ENCODE measurements around the gene ALDH3A1. TPM values are rescaled to one million over a fixed set of nuclear protein-coding genes. Genes with fewer than 3 reads are reported as not detected.

ALDH3A1 gene
- total and polyA plus RNA-seq, 4 donors: 1.5 to 44.2 (median 13.6) TPM

GRCh38 chr17:19727501-19728078 is 20.5 kb downstream of the ALDH3A1 start:
- peaks cover 9 to 23% (median 18%) of the 10 kb centered on the region in 5 donors for H3K4me1 ChIP-seq (ENCODE audit: control insufficient read depth in 5 of 5, insufficient read depth in 5 of 5, low read length in 5 of 5)
- WGBS, 2 donors: 50 to 81% methylated on average over 4 of the region's 4 CpGs
- no peaks in the 10 kb centered on the region for H3K9me3 ChIP-seq (ENCODE audit: control insufficient read depth in 4 of 4, insufficient read depth in 3 of 4, low read length in 3 of 4)

GRCh38 chr17:19726631-19727376 is 21.3 kb downstream of the ALDH3A1 start:
- no peak overlapping the region for H3K4me3 ChIP-seq
- peaks cover 9 to 23% (median 18%) of the 10 kb centered on the region in 5 donors for H3K4me1 ChIP-seq (ENCODE audit: control insufficient read depth in 5 of 5, insufficient read depth in 5 of 5, low read length in 5 of 5)
- no peaks in the 10 kb centered on the region for H3K36me3 ChIP-seq (ENCODE audit: control insufficient read depth in 4 of 4, insufficient read depth in 4 of 4, low read length in 4 of 4)
- peak overlapping the region; percentile 78 to 91 for H3K27ac ChIP-seq (ENCODE audit: low read depth in 1 of 2, low read length in 1 of 2)
- WGBS, 2 donors: 81 to 85% methylated on average over 7 of the region's 7 CpGs
- H3K27me3 ChIP-seq (ENCODE audit: control insufficient read depth in 3 of 3, insufficient read depth in 3 of 3, low read length in 2 of 3): no peaks in the 10 kb centered on the region
- ATAC-seq (ENCODE audit: insufficient read depth, low FRiP score): no peak
- no peak for TF ChIP-seq CTCF (IDR thresholded peaks at IDR 0.05; ENCODE audit: control extremely low read depth, extremely low read depth)
- peak overlapping the region in 1 of 2 donors; percentile 18 for H3K9ac ChIP-seq (ENCODE audit: insufficient read depth in 1 of 2, low read length in 2 of 2)
- H3K9me3 ChIP-seq (ENCODE audit: control insufficient read depth in 4 of 4, insufficient read depth in 3 of 4, low read length in 3 of 4): no peaks in the 10 kb centered on the region
- DNase-seq: peak in 2 of 3 donors; percentile 20 to 34

More at GRCh38 chr17:19727501-19728078, 20.5 kb downstream of the ALDH3A1 start:
- ATAC-seq (ENCODE audit: insufficient read depth, low FRiP score) (no peak), DNase-seq (peak; percentile 74 to 92 (median 90))
- H3K9ac ChIP-seq (ENCODE audit: insufficient read depth in 1 of 2, low read length in 2 of 2): no peak overlapping the region
- no peak overlapping the region for H3K4me3 ChIP-seq
- TF ChIP-seq CTCF (IDR thresholded peaks at IDR 0.05; ENCODE audit: control extremely low read depth, extremely low read depth): no peak
- H3K27me3 ChIP-seq (ENCODE audit: control insufficient read depth in 3 of 3, insufficient read depth in 3 of 3, low read length in 2 of 3): no peaks in the 10 kb centered on the region
- peak overlapping the region; percentile 78 to 91 for H3K27ac ChIP-seq (ENCODE audit: low read depth in 1 of 2, low read length in 1 of 2)
- H3K36me3 ChIP-seq (ENCODE audit: control insufficient read depth in 4 of 4, insufficient read depth in 4 of 4, low read length in 4 of 4): no peaks in the 10 kb centered on the region

GRCh38 chr17:19725486-19725885 is 22.6 kb downstream of the ALDH3A1 start:
- peak overlapping the region in 1 of 2 donors; percentile 28 for H3K27ac ChIP-seq (ENCODE audit: low read depth in 1 of 2, low read length in 1 of 2)
- WGBS, 2 donors: 75 to 87% methylated on average over 5 of the region's 5 CpGs
- TF ChIP-seq CTCF (IDR thresholded peaks at IDR 0.05; ENCODE audit: control extremely low read depth, extremely low read depth): no peak
- no peaks in the 10 kb centered on the region for H3K9me3 ChIP-seq (ENCODE audit: control insufficient read depth in 4 of 4, insufficient read depth in 3 of 4, low read length in 3 of 4)
- H3K36me3 ChIP-seq (ENCODE audit: control insufficient read depth in 4 of 4, insufficient read depth in 4 of 4, low read length in 4 of 4): no peaks in the 10 kb centered on the region
- DNase-seq (no peak), ATAC-seq (ENCODE audit: insufficient read depth, low FRiP score) (no peak)
- H3K4me1 ChIP-seq (ENCODE audit: control insufficient read depth in 5 of 5, insufficient read depth in 5 of 5, low read length in 5 of 5): peaks cover 9 to 26% (median 21%) of the 10 kb centered on the region in 5 donors
- no peaks in the 10 kb centered on the region for H3K27me3 ChIP-seq (ENCODE audit: control insufficient read depth in 3 of 3, insufficient read depth in 3 of 3, low read length in 2 of 3)
- H3K9ac ChIP-seq (ENCODE audit: insufficient read depth in 1 of 2, low read length in 2 of 2): no peak overlapping the region
- H3K4me3 ChIP-seq: no peak overlapping the region

Data from lung (tissue), 12 donors.